Mucosa of descending colon (tissue), 3 donors: Measurements from ENCODE around the gene FRMD8. TPM values are rescaled to one million over a fixed set of nuclear protein-coding genes. Genes with fewer than 3 reads are reported as not detected.
A peak's percentile ranks its signal among the peaks of the same experiment; 100 is the strongest.

ENCODE experiments used
- ATAC-seq: fragments of 200-7000 bp; cut with Tn5 transposase; one replicate; pipeline ENCODE4 v1.9.1; 2020; ENCODE audit warnings: mild to moderate bottlenecking, moderate library complexity
- DNase-seq, 3 donors: peaks; one replicate each; pipeline ENCODE4 v3.0.0-alpha.2; 2020
- H3K36me3 ChIP-seq: fragments of 200-600 bp; one replicate; pipeline ENCODE4 v1.8.0; 2021; ENCODE audit warnings: low read depth, mild to moderate bottlenecking
- H3K4me1 ChIP-seq: fragments of 200-600 bp; one replicate; pipeline ENCODE4 v1.8.0; 2021; ENCODE audit warnings: low read depth, mild to moderate bottlenecking
- H3K4me3 ChIP-seq: fragments of 200-600 bp; one replicate; pipeline ENCODE4 v1.8.0; 2021; ENCODE audit warnings: mild to moderate bottlenecking
- H3K9me3 ChIP-seq: fragments of 200-600 bp; one replicate; pipeline ENCODE4 v1.8.0; 2021; ENCODE audit warnings: mild to moderate bottlenecking
- CTCF ChIP-seq: fragments of 200-600 bp; IDR thresholded peaks from one replicate; pipeline ENCODE4 v1.8.0; 2022; ENCODE audit warnings: antibody characterized with exemption, mild to moderate bottlenecking
- intact Hi-C, 2 donors: fragments of 100-400 bp; cut with DNase I in 1 of 2; cut with micrococcal nuclease in 1 of 2; formaldehyde crosslinking; loops; one replicate each; pipeline versions ENCODE4 v1.11.0 to v1.11.1; 2022; cut with DNase I, micrococcal nuclease
- total RNA-seq, 3 donors: library from RNA; stranded (reverse); fragmentation: NEBNext Ultra II Directional in 2 of 3; extraction: Animal tissue kit (Norgen Biotek cat#: 25700) in 2 of 3; gene quantifications; one replicate each; pipeline versions ENCODE4 v1.2.1 to v1.2.4, GENCODE V29; 2021 to 2023
- donor health status: DM: no; HTN: no; CAD: no; lungs with moderate emphysema.
- donor health status: DM: no; HTN: no; CAD: no.
- donor health status: DM: no; HTN: yes; CAD: no.

FRMD8 gene
- total RNA-seq, 3 donors from 2014 or later, result 27.1 to 44.1 (median 42.3) TPM

GRCh38 chr11:65379698-65380459 lies 6.6 kb upstream of the FRMD8 start:
- H3K36me3 ChIP-seq, result no peaks in the 10 kb centered on the region
- intact Hi-C loops, result no loop called here
- DNase-seq (no peak), ATAC-seq (no peak)
- no peak for TF ChIP-seq CTCF
- H3K4me3 ChIP-seq, result no peak overlapping the region
- H3K9me3 ChIP-seq, result no peaks in the 10 kb centered on the region
- peaks cover 38% of the 10 kb centered on the region for H3K4me1 ChIP-seq

GRCh38 chr11:65380460-65381119 lies 5.8 kb upstream of the FRMD8 start:
- Histone ChIP-seq H3K4me1 (peaks cover 41% of the 10 kb centered on the region), H3K4me3 (no peak overlapping the region), H3K36me3 (no peaks in the 10 kb centered on the region), H3K9me3 (no peaks in the 10 kb centered on the region)
- peak in 2 of 3 donors; percentile 61 to 70 for DNase-seq
- intact Hi-C loops, result no loop called here
- peak; percentile 33 for TF ChIP-seq CTCF
- peak; percentile 31 for ATAC-seq

DNA sequence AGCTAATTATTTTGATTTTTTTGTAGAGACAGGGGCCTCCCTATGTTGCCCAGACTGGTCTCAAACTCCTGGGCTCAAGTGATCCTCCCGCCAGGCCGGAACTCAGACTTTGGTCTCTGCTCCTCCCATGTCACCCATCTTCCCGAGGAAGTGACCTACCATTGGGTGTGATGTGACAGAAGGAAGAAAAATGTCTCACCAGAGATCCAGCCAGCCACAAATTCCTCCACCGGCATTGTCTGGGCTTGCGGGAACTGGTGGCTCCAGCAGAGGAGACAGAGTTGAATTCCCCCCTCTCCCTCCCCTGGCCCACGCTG lies 4.8 kb upstream of the FRMD8 start:
- Histone ChIP-seq H3K36me3 (no peaks in the 10 kb centered on the region), H3K4me1 (peaks cover 47% of the 10 kb centered on the region), H3K4me3 (no peak overlapping the region), H3K9me3 (no peaks in the 10 kb centered on the region)
- intact Hi-C loops, result no loop called here
- DNase-seq (no peak), ATAC-seq (peak; percentile 54)
- no peak for TF ChIP-seq CTCF

- ATAC-seq (peak; percentile 87), DNase-seq (peak; percentile 91 to 95 (median 93))
- H3K4me1 ChIP-seq, result peaks cover 50% of the 10 kb centered on the region
- no peaks in the 10 kb centered on the region for H3K9me3 ChIP-seq
- intact Hi-C loops, result no loop called here
- TF ChIP-seq CTCF, result peak; percentile 73
- H3K4me3 ChIP-seq, result no peak within 1 kb of the TSS
- no peaks in the 10 kb centered on the region for H3K36me3 ChIP-seq
Measured at GRCh38 chr11:65382033-65382803, 4.2 kb upstream of the FRMD8 start, which contains the start of gene SLC25A45. SLC25A45 (minus strand) TSS chr11:65382646; CDS start chr11:65381951, 695 bp downstream.

GRCh38 chr11:65382804-65383368 lies 3.6 kb upstream of the FRMD8 start:
- peaks cover 57% of the 10 kb centered on the region for H3K4me1 ChIP-seq
- intact Hi-C loops, result no loop called here
- no peaks in the 10 kb centered on the region for H3K36me3 ChIP-seq
- no peak for ATAC-seq
- peak in 2 of 3 donors; percentile 92 for DNase-seq
- no peak overlapping the region for H3K4me3 ChIP-seq
- TF ChIP-seq CTCF, result no peak
- no peaks in the 10 kb centered on the region for H3K9me3 ChIP-seq
